HCT116 (cell line): ENCODE measurements around the gene COL23A1. TPM values are rescaled to one million over a fixed set of nuclear protein-coding genes. Genes with fewer than 3 reads are reported as not detected.

Experiments
- ATAC-seq: fragments of 200-7000 bp; cut with Tn5 transposase; 2 replicates; pipeline ENCODE4 v1.9.1; 2020; ENCODE audit warnings: mild to moderate bottlenecking, moderate library complexity
- BruUV-seq: library from RNA; stranded (reverse); fragments of 400-500 nt; replicated peaks from 2 replicates; lab custom pipeline; 2021; lab: Mats Ljungman, UMichigan
- CTCF ChIA-PET: fragments of 300-600 bp; sonication (Branson Sonifier 250); formaldehyde crosslinking; loops from one replicate; lab custom pipeline; 2021; ENCODE audit warnings: antibody characterized with exemption; lab: Charles Lee
- POLR2A ChIA-PET: fragments of 300-600, 350-600 bp; sonication (Branson Sonifier 250); formaldehyde crosslinking; loops from one replicate; lab custom pipeline; 2021; ENCODE audit warnings: antibody characterized with exemption; lab: Charles Lee
- RAD21 ChIA-PET, 2 experiments: fragments of 300-600 bp; sonication (Branson Sonifier 250); formaldehyde crosslinking; loops; one replicate each; lab custom pipeline; 2023; ENCODE audit warnings: low total read pairs in 2 of 2; ENCODE audit not compliant: uncharacterized antibody in 2 of 2, unreplicated experiment in 2 of 2, low non-redundant PET in 1 of 2; lab: Charles Lee
- DNase-seq: peaks from one replicate; pipeline ENCODE4 v3.0.0-alpha.2; 2010; ENCODE audit warnings: low read depth, low spot score
- H2AFZ ChIP-seq: fragments of 200-600 bp; shearing (Covaris generic), sonication (generic); 2 replicates; pipeline ENCODE4 v1.6.1; 2017; ENCODE audit warnings: low read depth, mixed run types, mixed read lengths, antibody characterized with exemption, low read length; ENCODE audit not compliant: poor library complexity, severe bottlenecking
- H3K27ac ChIP-seq: 2 replicates; pipeline ENCODE4 v1.5.1; 2012; ENCODE audit warnings: low read depth, low read length
- H3K27me3 ChIP-seq: fragments of 200-600 bp; sonication (generic); 2 replicates; pipeline ENCODE4 v1.6.1; 2016; ENCODE audit warnings: mixed run types, low read length, mixed read lengths; ENCODE audit not compliant: insufficient read depth
- H3K36me3 ChIP-seq, 2 experiments: fragments of 200-500 bp in 1 of 2; fragments of 200-600 bp in 1 of 2; sonication (Bioruptor generic) in 1 of 2; sonication (generic) in 1 of 2; 2 replicates each; pipeline versions ENCODE4 v1.5.1 to v1.6.1; 2014 to 2016; ENCODE audit warnings: low read length in 2 of 2, inconsistent platforms in 1 of 2, mixed read lengths in 1 of 2, mixed run types in 1 of 2; ENCODE audit not compliant: insufficient read depth in 2 of 2, control insufficient read depth in 1 of 2
- H3K4me1 ChIP-seq, 2 experiments: fragments of 200-600 bp in 1 of 2; sonication (generic) in 1 of 2; 2 replicates each; pipeline versions ENCODE4 v1.5.1 to v1.6.1; 2012 to 2017; ENCODE audit warnings: low read length in 2 of 2, inconsistent platforms in 1 of 2, mild to moderate bottlenecking in 1 of 2, mixed read lengths in 1 of 2, mixed run types in 1 of 2, moderate library complexity in 1 of 2; ENCODE audit not compliant: insufficient read depth in 2 of 2, control insufficient read depth in 1 of 2
- H3K4me2 ChIP-seq: fragments of 200-600 bp; sonication (generic); 2 replicates; pipeline ENCODE4 v1.6.1; 2017; ENCODE audit warnings: mixed run types, low read length, mixed read lengths
- H3K4me3 ChIP-seq, 2 experiments: fragments of 200-600 bp in 1 of 2; sonication (generic) in 1 of 2; replicated peaks in 1 of 2; 2 replicates each; pipeline ENCODE4 v1.5.1; 2011 to 2016; ENCODE audit warnings: low read length in 2 of 2, control low read depth in 1 of 2, low read depth in 1 of 2, mild to moderate bottlenecking in 1 of 2, mixed read lengths in 1 of 2, mixed run types in 1 of 2
- H3K79me2 ChIP-seq: fragments of 200-600 bp; sonication (generic); 2 replicates; pipeline ENCODE4 v1.6.1; 2017; ENCODE audit warnings: mild to moderate bottlenecking, mixed run types, low read length, moderate library complexity, mixed read lengths; ENCODE audit not compliant: insufficient read depth
- H3K9ac ChIP-seq: fragments of 200-600 bp; sonication (generic); 2 replicates; pipeline ENCODE4 v1.6.1; 2016; ENCODE audit warnings: low read length, mixed read lengths
- H3K9me2 ChIP-seq: fragments of 200-600 bp; sonication (generic), shearing (Covaris generic); 2 replicates; pipeline ENCODE4 v1.6.1; 2017; ENCODE audit warnings: mixed run types, mild to moderate bottlenecking, moderate library complexity; ENCODE audit not compliant: insufficient read depth
- H3K9me3 ChIP-seq, 2 experiments: fragments of 200-500 bp in 1 of 2; fragments of 200-600 bp in 1 of 2; sonication (Bioruptor generic) in 1 of 2; sonication (generic) in 1 of 2; 2 replicates each; pipeline ENCODE4 v1.6.1; 2014 to 2017; ENCODE audit warnings: low read length in 2 of 2, mixed read lengths in 2 of 2, inconsistent platforms in 1 of 2, low read depth in 1 of 2, mild to moderate bottlenecking in 1 of 2, mixed run types in 1 of 2, moderate library complexity in 1 of 2; ENCODE audit not compliant: control insufficient read depth in 1 of 2, insufficient read depth in 1 of 2
- H4K20me1 ChIP-seq: fragments of 200-600 bp; sonication (generic), shearing (Covaris generic); 2 replicates; pipeline ENCODE4 v1.6.1; 2017; ENCODE audit warnings: mixed run types, mild to moderate bottlenecking, moderate library complexity; ENCODE audit not compliant: insufficient read depth
- CBX3 ChIP-seq: IDR thresholded peaks from 2 replicates; pipeline ENCODE4 v1.6.1; 2012; ENCODE audit warnings: low read depth
- CEBPB ChIP-seq: IDR thresholded peaks from 2 replicates; pipeline ENCODE4 v1.6.1; 2012; ENCODE audit warnings: low read depth
- CTCF ChIP-seq, 3 experiments: fragments of 200-600 bp in 1 of 3; sonication (generic) in 1 of 3; IDR thresholded peaks in 2 of 3; conservative IDR thresholded peaks in 1 of 3; 2 replicates each; pipeline ENCODE4 v1.5.1; 2012 to 2017; ENCODE audit warnings: low read depth in 2 of 3, low read length in 2 of 3, antibody characterized with exemption in 1 of 3, borderline replicate concordance in 1 of 3, control low read depth in 1 of 3, mild to moderate bottlenecking in 1 of 3, mixed read lengths in 1 of 3, mixed run types in 1 of 3, moderate library complexity in 1 of 3; ENCODE audit not compliant: insufficient read depth in 1 of 3
- EGR1 ChIP-seq: IDR thresholded peaks from 2 replicates; pipeline ENCODE4 v1.6.1; 2012; ENCODE audit warnings: low read depth
- EZH2 ChIP-seq: fragments of 200-600 bp; sonication (generic); IDR thresholded peaks from 2 replicates; pipeline ENCODE4 v1.6.1; 2017; ENCODE audit warnings: antibody characterized with exemption, mixed run types
- FOSL1 ChIP-seq: IDR thresholded peaks from 2 replicates; pipeline ENCODE4 v1.6.1; 2012; ENCODE audit warnings: low read depth
- JUND ChIP-seq: IDR thresholded peaks from 2 replicates; pipeline ENCODE4 v1.6.1; 2012
- POLR2A ChIP-seq: IDR thresholded peaks from 2 replicates; pipeline ENCODE4 v1.7.0; 2011; ENCODE audit warnings: borderline replicate concordance; ENCODE audit not compliant: insufficient read depth, insufficient read length; ENCODE audit errors: extremely low read depth
- RAD21 ChIP-seq: IDR thresholded peaks from 2 replicates; pipeline ENCODE4 v1.6.1; 2012; ENCODE audit warnings: low read depth, mild to moderate bottlenecking
- SIN3A ChIP-seq: IDR thresholded peaks from 2 replicates; pipeline ENCODE4 v1.6.1; 2012; ENCODE audit warnings: low read depth
- SP1 ChIP-seq: IDR thresholded peaks from 2 replicates; pipeline ENCODE4 v1.6.1; 2012; ENCODE audit warnings: low read depth
- SRF ChIP-seq: IDR thresholded peaks from 2 replicates; pipeline ENCODE4 v1.6.1; 2012; ENCODE audit warnings: low read depth
- TCF7L2 ChIP-seq: IDR thresholded peaks from 2 replicates; pipeline ENCODE4 v1.7.0; 2011; ENCODE audit warnings: borderline replicate concordance, inconsistent platforms; ENCODE audit not compliant: insufficient read depth, insufficient read length; ENCODE audit errors: extremely low read depth
- ZFX ChIP-seq: fragments of 450-650 bp; IDR thresholded peaks from 2 replicates; pipeline ENCODE4 v1.6.1; 2017
- ZNF274 ChIP-seq: fragments of 200-500 bp; sonication (Bioruptor generic); IDR thresholded peaks from 2 replicates; pipeline ENCODE4 v1.6.1; 2014; ENCODE audit warnings: mild to moderate bottlenecking, low read depth, low read length, inconsistent platforms
- intact Hi-C: fragments of 100-400 bp; cut with micrococcal nuclease; formaldehyde crosslinking; loops from 2 replicates; pipeline ENCODE4 v1.10.0; 2022
- total RNA-seq: library from RNA; stranded (reverse); gene quantifications from one replicate; pipeline ENCODE4 v1.2.1, GENCODE V29; 2021; ENCODE audit not compliant: unreplicated experiment
- TF ChIP-seq, protein P1 (sequence below): IDR thresholded peaks from 2 replicates; pipeline ENCODE4 v1.6.1; 2011; ENCODE audit warnings: mild to moderate bottlenecking, low read length, moderate library complexity; ENCODE audit not compliant: insufficient replicate concordance; ENCODE audit errors: extremely low read depth
- TF ChIP-seq, protein P2 (sequence below): IDR thresholded peaks from 2 replicates; pipeline ENCODE4 v1.6.1; 2012
- TF ChIP-seq, protein P3 (sequence below): IDR thresholded peaks from 2 replicates; pipeline ENCODE4 v1.6.1; 2012; ENCODE audit warnings: low read depth

COL23A1 gene
- total RNA-seq, 1 experiment from 2014 or later: not detected

DNA sequence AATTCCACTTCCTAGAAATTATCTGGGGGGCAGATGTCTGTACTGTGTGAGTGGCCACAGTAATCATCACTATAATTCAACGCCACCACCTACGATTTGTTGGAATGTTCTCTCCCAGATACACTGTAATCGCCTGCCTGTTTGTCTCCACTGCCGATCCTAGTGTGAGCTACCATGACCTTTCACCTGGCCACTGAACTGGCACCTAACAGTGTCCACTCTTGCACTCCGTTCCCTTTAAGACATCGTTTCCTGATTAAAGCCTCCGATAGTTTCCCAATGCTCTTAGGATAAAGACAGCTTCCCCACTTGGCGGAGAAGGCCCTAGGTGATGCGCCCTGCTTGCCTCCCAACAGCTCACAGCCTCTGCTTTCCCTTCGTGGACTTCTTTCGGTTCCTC, 361.6 kb downstream of the COL23A1 start:
- Histone ChIP-seq H3K4me3 (no peak overlapping the region), H3K79me2 (peaks cover 30% of the 10 kb centered on the region), H3K27ac (no peak overlapping the region), H2AFZ (no peak overlapping the region), H3K9ac (no peak overlapping the region), H3K9me3 (no peaks in the 10 kb centered on the region), H3K4me2 (no peak overlapping the region), H3K36me3 (peaks cover 3 to 37% of the 10 kb centered on the region in 2 experiments; a peak in 3 of 4 replicates), H3K9me2 (no peaks in the 10 kb centered on the region), H4K20me1 (no peaks in the 10 kb centered on the region), H3K4me1 (peaks cover 13 to 26% of the 10 kb centered on the region in 2 experiments), H3K27me3 (no peaks in the 10 kb centered on the region)
- DNase-seq (no peak), ATAC-seq (no peak)
- no TSS peak for BruUV-seq
- intact Hi-C loops: no loop called here
- ChIA-PET RAD21 (no interaction called here), CTCF (no interaction called here), POLR2A (no interaction called here)
- no peak for TF ChIP-seq SRF
- no peak for TF ChIP-seq CBX3
- no peak for TF ChIP-seq CTCF (IDR thresholded peaks at IDR 0.05 in 2 of 3, conservative IDR thresholded peaks at IDR 0.05 in 1 of 3; ENCODE audit: borderline replicate concordance in 1 of 3, insufficient read depth in 1 of 3, low read depth in 2 of 3, low read length in 2 of 3)
- no peak for TF ChIP-seq CEBPB
- no peak for TF ChIP-seq FOSL1
- TF ChIP-seq ZNF274: no peak
- no peak for TF ChIP-seq SIN3A
- no peak for TF ChIP-seq TCF7L2
- TF ChIP-seq ZFX: no peak
- TF ChIP-seq JUND: no peak
- TF ChIP-seq, protein P1, sequence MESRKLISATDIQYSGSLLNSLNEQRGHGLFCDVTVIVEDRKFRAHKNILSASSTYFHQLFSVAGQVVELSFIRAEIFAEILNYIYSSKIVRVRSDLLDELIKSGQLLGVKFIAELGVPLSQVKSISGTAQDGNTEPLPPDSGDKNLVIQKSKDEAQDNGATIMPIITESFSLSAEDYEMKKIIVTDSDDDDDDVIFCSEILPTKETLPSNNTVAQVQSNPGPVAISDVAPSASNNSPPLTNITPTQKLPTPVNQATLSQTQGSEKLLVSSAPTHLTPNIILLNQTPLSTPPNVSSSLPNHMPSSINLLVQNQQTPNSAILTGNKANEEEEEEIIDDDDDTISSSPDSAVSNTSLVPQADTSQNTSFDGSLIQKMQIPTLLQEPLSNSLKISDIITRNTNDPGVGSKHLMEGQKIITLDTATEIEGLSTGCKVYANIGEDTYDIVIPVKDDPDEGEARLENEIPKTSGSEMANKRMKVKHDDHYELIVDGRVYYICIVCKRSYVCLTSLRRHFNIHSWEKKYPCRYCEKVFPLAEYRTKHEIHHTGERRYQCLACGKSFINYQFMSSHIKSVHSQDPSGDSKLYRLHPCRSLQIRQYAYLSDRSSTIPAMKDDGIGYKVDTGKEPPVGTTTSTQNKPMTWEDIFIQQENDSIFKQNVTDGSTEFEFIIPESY: no peak
- TF ChIP-seq, protein P2, sequence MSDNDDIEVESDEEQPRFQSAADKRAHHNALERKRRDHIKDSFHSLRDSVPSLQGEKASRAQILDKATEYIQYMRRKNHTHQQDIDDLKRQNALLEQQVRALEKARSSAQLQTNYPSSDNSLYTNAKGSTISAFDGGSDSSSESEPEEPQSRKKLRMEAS: no peak
- no peak for TF ChIP-seq SP1
- TF ChIP-seq POLR2A: no peak
- TF ChIP-seq EGR1: no peak
- TF ChIP-seq, protein P3, sequence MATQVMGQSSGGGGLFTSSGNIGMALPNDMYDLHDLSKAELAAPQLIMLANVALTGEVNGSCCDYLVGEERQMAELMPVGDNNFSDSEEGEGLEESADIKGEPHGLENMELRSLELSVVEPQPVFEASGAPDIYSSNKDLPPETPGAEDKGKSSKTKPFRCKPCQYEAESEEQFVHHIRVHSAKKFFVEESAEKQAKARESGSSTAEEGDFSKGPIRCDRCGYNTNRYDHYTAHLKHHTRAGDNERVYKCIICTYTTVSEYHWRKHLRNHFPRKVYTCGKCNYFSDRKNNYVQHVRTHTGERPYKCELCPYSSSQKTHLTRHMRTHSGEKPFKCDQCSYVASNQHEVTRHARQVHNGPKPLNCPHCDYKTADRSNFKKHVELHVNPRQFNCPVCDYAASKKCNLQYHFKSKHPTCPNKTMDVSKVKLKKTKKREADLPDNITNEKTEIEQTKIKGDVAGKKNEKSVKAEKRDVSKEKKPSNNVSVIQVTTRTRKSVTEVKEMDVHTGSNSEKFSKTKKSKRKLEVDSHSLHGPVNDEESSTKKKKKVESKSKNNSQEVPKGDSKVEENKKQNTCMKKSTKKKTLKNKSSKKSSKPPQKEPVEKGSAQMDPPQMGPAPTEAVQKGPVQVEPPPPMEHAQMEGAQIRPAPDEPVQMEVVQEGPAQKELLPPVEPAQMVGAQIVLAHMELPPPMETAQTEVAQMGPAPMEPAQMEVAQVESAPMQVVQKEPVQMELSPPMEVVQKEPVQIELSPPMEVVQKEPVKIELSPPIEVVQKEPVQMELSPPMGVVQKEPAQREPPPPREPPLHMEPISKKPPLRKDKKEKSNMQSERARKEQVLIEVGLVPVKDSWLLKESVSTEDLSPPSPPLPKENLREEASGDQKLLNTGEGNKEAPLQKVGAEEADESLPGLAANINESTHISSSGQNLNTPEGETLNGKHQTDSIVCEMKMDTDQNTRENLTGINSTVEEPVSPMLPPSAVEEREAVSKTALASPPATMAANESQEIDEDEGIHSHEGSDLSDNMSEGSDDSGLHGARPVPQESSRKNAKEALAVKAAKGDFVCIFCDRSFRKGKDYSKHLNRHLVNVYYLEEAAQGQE: no peak
- no peak for TF ChIP-seq RAD21
- no peak for TF ChIP-seq EZH2
